GM21447 (cell line): ENCODE results near the gene SPATS2.

Experiments
- ATAC-seq: cut with Tn5 transposase; IDR thresholded peaks from one replicate; pipeline ENCODE4 v1.9.1; 2021; ENCODE audit not compliant: unreplicated experiment

The SPATS2 gene

GRCh38 chr12:49458816-49459215 is 91.6 kb downstream of the SPATS2 start:
- no peak for ATAC-seq

GRCh38 chr12:49461221-49461620 is 94.0 kb downstream of the SPATS2 start:
- no peak for ATAC-seq

DNA sequence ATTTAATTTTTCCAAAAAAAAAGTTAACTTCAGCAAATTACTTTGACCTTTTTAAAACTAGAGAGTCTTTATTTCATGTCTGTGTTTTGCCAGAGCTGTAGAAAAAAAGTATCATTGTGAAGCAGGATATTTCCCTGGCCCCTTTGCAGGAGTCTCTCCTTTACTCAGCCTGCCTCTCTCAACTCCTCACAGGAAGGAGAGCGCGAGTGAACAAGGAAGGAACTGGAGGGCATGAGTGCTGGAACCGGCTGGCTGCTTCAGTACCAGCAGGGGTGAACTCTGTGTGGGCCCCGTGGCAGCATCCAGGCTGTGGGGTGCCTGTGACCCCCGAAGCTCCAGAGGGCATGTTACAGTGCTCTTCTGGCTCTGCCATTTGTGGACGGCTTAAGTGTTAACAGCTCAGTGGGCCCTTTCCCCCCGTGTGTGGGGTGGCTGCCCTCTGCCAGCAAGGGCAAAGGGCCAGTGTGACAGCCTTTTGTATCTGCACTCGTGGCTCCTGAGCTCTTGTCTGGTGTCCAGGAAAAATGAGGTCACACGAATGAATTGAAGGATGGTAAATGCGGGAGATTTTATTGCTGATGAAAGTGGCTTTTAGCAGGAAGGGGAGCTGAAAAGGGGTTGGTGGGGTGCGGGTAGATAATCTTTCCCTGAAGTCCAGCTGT is 95.0 kb downstream of the SPATS2 start:
- no peak for ATAC-seq

DNA sequence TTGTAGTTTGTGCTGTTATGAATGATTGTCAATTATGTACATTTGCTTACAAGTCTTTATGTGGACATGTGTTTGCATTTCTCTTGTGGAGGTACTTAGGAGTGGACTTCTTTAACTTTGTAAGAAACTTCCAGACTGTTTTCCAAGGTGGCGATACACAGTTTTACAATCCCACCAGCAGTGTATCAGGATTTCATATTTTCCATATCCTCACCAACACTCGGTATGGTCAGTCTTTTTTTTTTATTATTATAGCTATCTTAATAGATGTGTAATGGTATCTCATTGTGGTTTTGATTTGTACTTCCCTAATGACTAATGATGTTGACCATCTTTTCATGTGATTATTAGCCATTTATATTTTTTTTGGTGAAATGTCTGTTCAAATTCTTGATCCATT is 97.9 kb downstream of the SPATS2 start:
- ATAC-seq: no peak

DNA sequence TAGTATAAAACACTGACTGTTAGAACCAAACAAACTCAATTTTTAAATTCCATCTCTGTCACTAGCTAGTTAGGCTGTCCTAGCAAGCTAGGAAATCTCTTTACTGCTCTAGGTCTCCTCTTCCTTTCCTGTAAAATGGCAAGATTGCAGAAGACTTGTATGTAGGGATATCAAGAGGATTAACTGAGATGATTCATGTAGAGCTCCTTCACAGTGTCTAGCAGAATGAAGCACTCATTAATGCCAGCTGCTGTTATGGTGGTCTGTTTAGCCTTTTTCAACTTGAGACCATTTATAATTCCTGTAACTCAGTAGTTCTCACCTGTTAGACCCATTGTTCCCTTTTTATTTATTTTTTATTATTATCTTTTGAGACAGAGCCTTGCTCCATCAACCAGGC is 103.7 kb downstream of the SPATS2 start:
- no peak for ATAC-seq

DNA sequence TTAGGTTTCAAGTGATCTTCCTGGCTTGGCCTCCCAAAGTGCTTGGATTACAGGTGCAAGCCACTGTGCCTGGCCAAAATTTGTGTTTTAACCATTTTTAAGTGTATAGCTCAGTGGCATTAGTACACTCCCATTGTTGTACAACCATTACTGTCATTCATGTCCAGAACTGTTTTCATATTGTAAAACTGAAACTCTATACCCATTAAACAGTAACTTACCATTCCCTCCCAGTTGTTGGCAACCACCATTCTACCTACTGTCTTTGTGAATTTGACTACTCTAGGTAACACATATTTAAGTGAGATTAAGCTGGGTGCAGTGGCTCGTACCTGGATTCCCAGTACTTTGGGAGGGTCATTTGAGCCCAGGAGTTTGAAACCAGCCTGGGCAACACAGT is 104.3 kb downstream of the SPATS2 start:
- peak; percentile 57 for ATAC-seq

DNA sequence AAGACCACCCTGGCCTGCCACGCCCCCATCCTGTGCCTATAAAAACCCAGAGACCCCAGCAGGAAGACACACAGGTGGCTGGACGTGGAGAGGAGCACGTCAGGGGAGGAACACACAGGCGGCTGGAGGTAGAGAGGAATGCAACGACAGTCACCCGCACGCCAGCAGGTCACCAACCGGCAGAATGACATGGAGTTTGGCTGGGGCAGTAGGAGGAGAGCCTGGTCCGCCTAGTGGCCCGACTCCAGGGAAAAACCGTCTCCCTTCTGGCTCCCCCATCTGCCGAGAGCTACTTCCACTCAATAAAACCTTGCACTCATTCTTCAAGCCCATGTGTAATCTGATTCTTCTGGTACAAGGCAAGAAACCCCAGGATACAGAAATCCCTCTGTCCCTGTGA is 108.8 kb downstream of the SPATS2 start:
- ATAC-seq: no peak

GRCh38 chr12:49478949-49479664 is 111.8 kb downstream of the SPATS2 start:
- ATAC-seq: no peak

GRCh38 chr12:49482095-49483051 is 115.1 kb downstream of the SPATS2 start:
- no peak for ATAC-seq

DNA sequence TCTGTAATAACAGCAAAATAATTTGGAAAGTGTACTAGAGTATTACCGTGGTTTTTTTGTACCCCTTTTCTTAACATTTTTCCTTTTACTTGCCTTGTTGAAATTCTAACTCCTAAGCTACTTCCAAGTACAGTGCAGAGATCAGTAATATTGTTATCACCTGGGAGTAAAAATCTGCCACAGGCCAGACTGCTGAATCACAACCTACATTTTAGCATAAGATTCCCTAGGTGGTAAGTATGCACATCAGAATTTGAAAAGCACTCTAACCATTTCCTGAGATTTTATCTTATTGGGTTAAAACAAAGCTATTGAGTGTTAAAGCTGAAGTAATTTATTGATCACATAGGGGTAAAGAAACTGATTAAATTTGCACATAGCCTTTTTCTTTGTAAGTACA is 116.4 kb downstream of the SPATS2 start:
- no peak for ATAC-seq

- no peak for ATAC-seq
Measured at GRCh38 chr12:49487605-49488004, 120.3 kb downstream of the SPATS2 start.

DNA sequence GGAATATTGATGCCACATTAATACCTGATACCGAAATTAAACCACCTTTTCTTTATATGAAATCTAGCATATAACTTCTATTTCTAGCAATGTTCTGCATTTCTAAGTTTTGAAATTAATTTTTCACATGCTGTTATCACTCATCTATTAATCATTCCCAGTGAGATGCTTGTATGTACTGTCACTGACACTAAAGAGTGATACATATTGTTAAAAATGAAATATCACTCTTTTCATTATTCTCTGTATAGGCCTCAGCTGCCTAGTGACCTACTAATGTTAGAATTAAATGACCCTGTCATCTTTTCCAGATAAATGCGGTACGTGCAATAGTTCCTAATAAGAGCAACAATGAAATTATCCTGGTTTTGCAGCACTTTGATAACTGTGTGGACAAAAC is 121.9 kb downstream of the SPATS2 start:
- no peak for ATAC-seq

GRCh38 chr12:49489720-49490119 is 122.5 kb downstream of the SPATS2 start:
- no peak for ATAC-seq

DNA sequence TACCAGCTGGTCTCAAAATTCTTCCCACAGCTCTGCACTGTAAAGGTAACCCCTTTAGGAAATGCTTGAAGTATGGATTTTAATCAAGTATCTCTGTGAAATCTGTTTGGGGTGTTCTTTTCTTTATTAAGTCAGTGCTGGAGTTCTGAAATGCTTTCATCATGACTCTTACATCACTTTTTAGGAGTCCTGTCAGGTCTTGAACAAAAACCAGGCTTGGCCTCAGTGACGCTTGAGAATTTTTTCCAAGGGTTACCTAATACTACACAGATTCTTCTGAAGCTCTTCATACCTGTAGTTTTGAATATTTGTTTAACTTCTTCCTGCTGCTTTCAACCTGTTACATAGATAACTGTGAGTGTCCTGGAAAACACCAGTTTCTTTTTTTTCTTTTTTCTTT is 124.6 kb downstream of the SPATS2 start:
- no peak for ATAC-seq

DNA sequence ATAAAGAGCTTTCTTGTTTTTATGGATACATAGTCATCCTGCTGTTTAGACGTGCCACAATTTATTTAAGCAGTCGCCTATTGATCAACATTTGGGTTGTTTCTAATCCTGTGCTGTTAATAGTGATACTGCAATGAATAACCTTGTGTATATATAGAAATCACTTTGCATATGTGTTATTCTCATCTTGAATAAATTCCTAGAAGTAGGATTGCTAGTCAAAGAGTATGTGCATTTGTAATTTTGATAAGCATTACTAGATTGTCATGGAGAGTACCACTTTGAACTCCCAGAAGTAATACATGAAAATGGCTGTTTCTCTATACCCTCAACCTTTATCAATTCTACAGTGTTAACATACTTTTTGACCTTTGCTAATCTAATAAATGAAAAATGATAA is 126.6 kb downstream of the SPATS2 start:
- ATAC-seq: no peak

GRCh38 chr12:49496417-49497360 is 129.4 kb downstream of the SPATS2 start:
- ATAC-seq: no peak

GRCh38 chr12:49501895-49502294 is 134.6 kb downstream of the SPATS2 start:
- ATAC-seq: no peak

DNA sequence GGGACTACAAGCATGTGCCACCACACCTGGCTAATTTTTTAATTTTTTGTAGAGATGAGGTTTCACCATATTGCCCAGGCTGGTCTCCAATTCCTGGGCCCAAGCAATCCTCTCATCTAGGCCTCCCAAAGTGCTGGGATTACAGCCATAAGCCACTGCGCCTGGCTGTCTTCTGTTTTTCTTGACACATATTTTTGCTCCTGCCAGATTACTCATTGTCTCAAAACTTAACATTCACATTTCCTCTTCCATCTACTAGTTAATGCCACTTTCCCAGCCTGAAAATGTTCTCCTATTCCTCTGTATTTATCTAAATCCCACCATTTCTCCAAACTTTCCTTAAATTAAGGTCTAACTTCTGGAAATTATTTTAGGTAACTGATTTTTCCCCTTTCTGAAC is 135.3 kb downstream of the SPATS2 start:
- ATAC-seq: no peak

- ATAC-seq: no peak
Measured at GRCh38 chr12:49503674-49504180, 136.5 kb downstream of the SPATS2 start.

DNA sequence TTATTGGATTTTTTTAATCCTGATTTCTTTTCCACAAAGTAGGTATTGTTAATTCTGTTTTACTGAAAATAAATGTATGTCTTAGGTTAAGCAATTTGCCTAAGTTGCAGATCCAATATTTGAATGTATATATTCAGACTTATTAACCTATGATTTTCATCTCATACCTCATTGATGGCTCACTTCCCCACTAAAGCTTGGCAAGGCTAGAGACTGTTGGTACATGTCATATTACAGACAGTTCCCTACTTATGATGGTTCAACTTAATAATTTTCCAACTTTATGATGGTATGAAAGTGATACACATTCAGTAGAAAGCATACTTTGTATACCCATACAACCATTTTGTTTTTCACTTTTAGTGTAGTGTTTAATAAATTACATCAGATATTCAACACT is 138.4 kb downstream of the SPATS2 start:
- ATAC-seq: no peak
